IMR-90 (cell line): ENCODE measurements around the gene C16orf89. TPM values are rescaled to one million over a fixed set of nuclear protein-coding genes. Genes with fewer than 3 reads are reported as not detected.

Experiments
- ATAC-seq: fragments of 200-7000 bp; cut with Tn5 transposase; 2 replicates; pipeline ENCODE4 v1.9.1; 2020; ENCODE audit warnings: low read depth, mild to moderate bottlenecking, moderate library complexity
- BruUV-seq: library from RNA; stranded (reverse); fragments of 400-500 nt; replicated peaks from 2 replicates; lab custom pipeline; 2021; lab: Mats Ljungman, UMichigan
- CTCF ChIA-PET: fragments of 300-600 bp; formaldehyde crosslinking; extraction: SDS; loops from one replicate; lab custom pipeline; 2021; ENCODE audit warnings: antibody characterized with exemption; lab: Yijun Ruan, JAX
- POLR2A ChIA-PET: fragments of 300-600 bp; sonication (Branson Sonifier 250); formaldehyde crosslinking; loops from one replicate; lab custom pipeline; 2022; ENCODE audit warnings: antibody characterized with exemption; ENCODE audit not compliant: unreplicated experiment; lab: Charles Lee
- DNase-seq: peaks from one replicate; pipeline ENCODE4 v3.0.0; 2013
- H2AFZ ChIP-seq: replicated peaks from 2 replicates; pipeline ENCODE3; 2013; ENCODE audit warnings: low read length, mild to moderate bottlenecking; ENCODE audit not compliant: poor library complexity
- H2AK5ac ChIP-seq: 2 replicates; pipeline ENCODE4 v1.6.1; 2013; ENCODE audit warnings: low read depth, low read length, inconsistent platforms
- H2AK9ac ChIP-seq: replicated peaks from 2 replicates; pipeline ENCODE3; 2013; ENCODE audit warnings: mild to moderate bottlenecking, low read depth, low read length, moderate library complexity; ENCODE audit not compliant: poor library complexity
- H2BK120ac ChIP-seq: 2 replicates; pipeline ENCODE4 v1.6.1; 2013; ENCODE audit warnings: low read depth, low read length, inconsistent platforms
- H2BK15ac ChIP-seq: 3 replicates; pipeline ENCODE4 v1.6.1; 2013; ENCODE audit warnings: low read depth, low read length, inconsistent platforms
- H2BK20ac ChIP-seq: 2 replicates; pipeline ENCODE4 v1.6.1; 2013; ENCODE audit warnings: low read depth, mild to moderate bottlenecking, inconsistent platforms, low read length, moderate library complexity
- H2BK5ac ChIP-seq: 2 replicates; pipeline ENCODE4 v1.6.1; 2013; ENCODE audit warnings: mild to moderate bottlenecking, low read depth, low read length, inconsistent platforms; ENCODE audit not compliant: poor library complexity, severe bottlenecking
- H3K14ac ChIP-seq: replicated peaks from 2 replicates; pipeline ENCODE4 v1.6.1; 2013; ENCODE audit warnings: low read depth, low read length, inconsistent platforms
- H3K18ac ChIP-seq: 2 replicates; pipeline ENCODE4 v1.6.1; 2013; ENCODE audit warnings: low read depth, low read length, control low read depth
- H3K23ac ChIP-seq: 2 replicates; pipeline ENCODE4 v1.6.1; 2013; ENCODE audit warnings: low read depth, low read length, inconsistent platforms
- H3K27ac ChIP-seq: 2 replicates; pipeline ENCODE4 v1.5.1; 2013; ENCODE audit warnings: mild to moderate bottlenecking, control low read depth, low read length; ENCODE audit not compliant: insufficient read depth
- H3K27me3 ChIP-seq: 2 replicates; pipeline ENCODE4 v1.6.1; 2013; ENCODE audit warnings: low read length; ENCODE audit not compliant: control insufficient read depth, insufficient read depth
- H3K36me3 ChIP-seq: 2 replicates; pipeline ENCODE4 v1.6.1; 2013; ENCODE audit warnings: low read length, mixed read lengths; ENCODE audit not compliant: control insufficient read depth, insufficient read depth
- H3K4ac ChIP-seq: 2 replicates; pipeline ENCODE4 v1.6.1; 2013; ENCODE audit warnings: low read depth, low read length, inconsistent platforms
- H3K4me1 ChIP-seq: 2 replicates; pipeline ENCODE4 v1.6.1; 2013; ENCODE audit warnings: low read length, mixed read lengths; ENCODE audit not compliant: control insufficient read depth, insufficient read depth
- H3K4me2 ChIP-seq: 2 replicates; pipeline ENCODE4 v1.6.1; 2013; ENCODE audit warnings: low read depth, mild to moderate bottlenecking, control low read depth, low read length, moderate library complexity
- H3K4me3 ChIP-seq: 2 replicates; pipeline ENCODE4 v1.5.1; 2013; ENCODE audit warnings: low read depth, mild to moderate bottlenecking, control low read depth, low read length, moderate library complexity; ENCODE audit not compliant: insufficient read depth
- H3K56ac ChIP-seq: 2 replicates; pipeline ENCODE4 v1.6.1; 2013; ENCODE audit warnings: low read length, inconsistent platforms; ENCODE audit not compliant: insufficient read depth; ENCODE audit errors: extremely low read depth
- H3K79me1 ChIP-seq, 2 experiments: 2 replicates each; pipeline ENCODE4 v1.6.1; 2013; ENCODE audit warnings: low read length in 2 of 2, inconsistent platforms in 1 of 2, low read depth in 1 of 2
- H3K9ac ChIP-seq: 2 replicates; pipeline ENCODE4 v1.6.1; 2013; ENCODE audit warnings: low read depth, low read length, control low read depth
- H3K9me1 ChIP-seq: 2 replicates; pipeline ENCODE4 v1.6.1; 2013; ENCODE audit warnings: low read length, inconsistent platforms; ENCODE audit not compliant: insufficient read depth
- H3K9me3 ChIP-seq: 2 replicates; pipeline ENCODE4 v1.6.1; 2013; ENCODE audit warnings: low read length; ENCODE audit not compliant: control insufficient read depth, insufficient read depth
- H4K20me1 ChIP-seq: 2 replicates; pipeline ENCODE4 v1.6.1; 2013; ENCODE audit warnings: low read length, inconsistent platforms; ENCODE audit not compliant: insufficient read depth
- H4K5ac ChIP-seq: 2 replicates; pipeline ENCODE4 v1.6.1; 2013; ENCODE audit warnings: mild to moderate bottlenecking, low read depth, low read length, control low read depth
- H4K8ac ChIP-seq, 2 experiments: 2 replicates each; pipeline ENCODE4 v1.6.1; 2013; ENCODE audit warnings: low read depth in 2 of 2, low read length in 2 of 2, control low read depth in 1 of 2, inconsistent platforms in 1 of 2
- H4K91ac ChIP-seq: 2 replicates; pipeline ENCODE4 v1.6.1; 2013; ENCODE audit warnings: low read depth, low read length, inconsistent platforms; ENCODE audit not compliant: insufficient read depth
- CEBPB ChIP-seq: IDR thresholded peaks from 2 replicates; pipeline ENCODE4 v1.6.1; 2012; ENCODE audit warnings: low read depth, low read length, improper control_type of control experiment
- WGBS, 2 experiments: methylation state at CpG; one replicate each; pipeline versions ENCODE4 v1.1.5 to v1.1.7; 2013; ENCODE audit warnings: missing lambda C conversion rate in 2 of 2; ENCODE audit not compliant: insufficient read length in 1 of 2; ENCODE audit errors: extremely low coverage in 2 of 2; 5-methylcytosine and 5-hydroxymethylcytosine counted together
- dilution Hi-C: fragments of 300-500 bp; cut with HindIII; formaldehyde crosslinking; loops from one replicate; pipeline ENCODE4 v1.14.3; 2018; ENCODE audit warnings: low sequenced_read_pairs; ENCODE audit not compliant: unreplicated experiment
- in situ Hi-C: fragments of 300-500 bp; cut with MboI; formaldehyde crosslinking; loops from 3 replicates; pipeline ENCODE4 v1.14.3; 2019; ENCODE audit warnings: low sequenced_read_pairs, inconsistent platforms, mixed read lengths
- intact Hi-C: fragments of 100-400 bp; cut with micrococcal nuclease; formaldehyde crosslinking; loops from 2 replicates; pipeline ENCODE4 v1.10.0; 2022
- polyA plus RNA-seq, 3 experiments: library from polyadenylated mRNA; depleted of rRNA; stranded (reverse); fragments of >200 nt; gene quantifications; 2 replicates each; pipeline ENCODE4 v1.2.3, GENCODE V29; 2012; ENCODE audit warnings: low replicate concordance in 1 of 3
- total RNA-seq: library from RNA; depleted of rRNA; stranded (reverse); fragments of >200 nt; gene quantifications from 2 replicates; pipeline ENCODE4 v1.2.3, GENCODE V29; 2012

Gene C16orf89
- total and polyA plus RNA-seq, 2 of the 4 experiments (the other 2 are of a cell fraction) = 0.17 to 0.18 TPM

GRCh38 chr16:5059386-5060072 is 6.2 kb downstream of the C16orf89 start:
- Histone ChIP-seq H4K5ac (no peak overlapping the region), H3K4me1 (no peaks in the 10 kb centered on the region; the same call in 1 of the 2 replicates), H2BK5ac (no peak overlapping the region), H3K14ac (no peak overlapping the region), H3K9me1 (no peaks in the 10 kb centered on the region), H2BK120ac (no peak overlapping the region), H3K4me3 (no peak overlapping the region), H4K8ac (no peak overlapping the region), H3K9ac (no peak overlapping the region), H3K9me3 (no peaks in the 10 kb centered on the region), H2BK20ac (no peak overlapping the region), H3K27ac (no peak overlapping the region), H3K79me1 (no peaks in the 10 kb centered on the region), H3K36me3 (no peaks in the 10 kb centered on the region), H3K56ac (no peak overlapping the region), H3K18ac (no peak overlapping the region), H2AK5ac (no peak overlapping the region), H4K91ac (no peak overlapping the region), H2BK15ac (no peak overlapping the region), H3K27me3 (peaks cover 12% of the 10 kb centered on the region), H3K4me2 (no peak overlapping the region), H2AK9ac (no peak overlapping the region), H2AFZ (no peak overlapping the region), H3K23ac (no peak overlapping the region), H3K4ac (no peak overlapping the region), H4K20me1 (no peaks in the 10 kb centered on the region)
- DNase-seq (no peak), ATAC-seq (no peak)
- no TSS peak for BruUV-seq
- TF ChIP-seq CEBPB = no peak
- CTCF ChIA-PET = no interaction called here
- in situ Hi-C loops (no loop called here), intact Hi-C loops (no loop called here), dilution Hi-C loops (no loop called here)
- POLR2A ChIA-PET = no interaction called here
- WGBS, 2 experiments = 20% methylated on average over 1 of the region's 6 CpGs; no CpG with 5 or more reads in 1 of the 2 experiments
